Left ventricle myocardium superior (tissue), 1 donor: Measurements from ENCODE around the gene PPID. TPM values are rescaled to one million over a fixed set of nuclear protein-coding genes. Genes with fewer than 3 reads are reported as not detected.
"Not testable (repeated sequence)": the region's sequence is repeated elsewhere in the genome, so short reads cannot be mapped to it uniquely, and the experiment has no call there.

Source experiments
- ATAC-seq: fragments of 200-7000 bp; cut with Tn5 transposase; one replicate; pipeline ENCODE4 v1.9.1; 2020; ENCODE audit warnings: mild to moderate bottlenecking, moderate library complexity
- DNase-seq: peaks from one replicate; pipeline ENCODE4 v3.0.0-alpha.2; 2020
- intact Hi-C: fragments of 100-400 bp; cut with micrococcal nuclease; formaldehyde crosslinking; loops from one replicate; pipeline ENCODE4 v1.11.0; 2022
- total RNA-seq: library from RNA; stranded (reverse); fragmentation: NEBNext Ultra II Directional; extraction: Animal tissue kit (Norgen Biotek cat#: 25700); gene quantifications from one replicate; pipeline ENCODE4 v1.2.1, GENCODE V29; 2021
- donor health status: DM: no; HTN: yes; CAD: no; lungs with severe emphysema.

Gene PPID
- total RNA-seq, 1 donor from 2014 or later = 38.2 TPM

GRCh38 chr4:158671915-158672806, 51.0 kb downstream of the PPID start, which contains the start of gene ETFDH:
ETFDH (plus strand) TSS chr4:158672296; CDS start chr4:158672457, 161 bp downstream.
- intact Hi-C loops = no loop called here
- ATAC-seq = peak; percentile 93
- DNase-seq = peak; percentile 99

- DNase-seq = no peak
- intact Hi-C loops = no loop called here
- ATAC-seq = no peak
Measured at GRCh38 chr4:158671665-158671914, 51.6 kb downstream of the PPID start, which contains the start of gene C4orf46. C4orf46 (minus strand) TSS chr4:158671887; CDS start chr4:158671801, 86 bp downstream.

- intact Hi-C loops = no loop called here
- ATAC-seq (peak; percentile 52), DNase-seq (peak; percentile 81)
Measured at GRCh38 chr4:158670975-158671664, 52.1 kb downstream of the PPID start.

GRCh38 chr4:158669310-158669709, 53.9 kb downstream of the PPID start:
- no peak for DNase-seq
- ATAC-seq = no peak
- intact Hi-C loops = no loop called here

- no peak for ATAC-seq
- DNase-seq = no peak
- intact Hi-C loops = no loop called here
Measured at GRCh38 chr4:158667651-158668198, 55.5 kb downstream of the PPID start.

GRCh38 chr4:158666892-158667291, 56.3 kb downstream of the PPID start:
- no peak for DNase-seq
- no peak for ATAC-seq
- intact Hi-C loops = no loop called here

- intact Hi-C loops = no loop called here
- DNase-seq (no peak), ATAC-seq (no peak)
Measured at GRCh38 chr4:158664806-158665205, 58.4 kb downstream of the PPID start.

GRCh38 chr4:158663707-158664625, 59.2 kb downstream of the PPID start:
- DNase-seq, intact Hi-C loops, ATAC-seq: not testable (repeated sequence)

- ATAC-seq, intact Hi-C loops, DNase-seq: not testable (repeated sequence)
Measured at GRCh38 chr4:158663255-158663654, 59.9 kb downstream of the PPID start.

Other genes with a start within 250 kb of the PPID start
- gene RXFP1, start 201.5 kb downstream of the PPID start, total RNA-seq = not detected
- gene C4orf46, start 51.5 kb downstream of the PPID start, total RNA-seq = 3.4 TPM
- 391 TPM for gene ETFDH, start 51.1 kb downstream of the PPID start, total RNA-seq
- gene FNIP2, start 45.6 kb upstream of the PPID start, total RNA-seq = 50.7 TPM